Colonic mucosa (tissue), 4 donors: ENCODE measurements around the gene LEMD1. TPM values are rescaled to one million over a fixed set of nuclear protein-coding genes. Genes with fewer than 3 reads are reported as not detected.

Source experiments
- DNase-seq: peaks from one replicate; pipeline ENCODE4 v3.0.0-alpha.2; 2020
- H3K27ac ChIP-seq: fragments of 200-600 bp; one replicate; pipeline ENCODE4 v1.8.0; 2021
- H3K27me3 ChIP-seq: fragments of 200-600 bp; one replicate; pipeline ENCODE4 v1.8.0; 2021
- H3K36me3 ChIP-seq: fragments of 200-600 bp; one replicate; pipeline ENCODE4 v1.8.0; 2021
- H3K4me1 ChIP-seq: fragments of 200-600 bp; one replicate; pipeline ENCODE4 v1.8.0; 2021; ENCODE audit warnings: mild to moderate bottlenecking
- H3K4me3 ChIP-seq: fragments of 200-600 bp; one replicate; pipeline ENCODE4 v1.8.0; 2021
- H3K9ac ChIP-seq, 2 donors: one replicate each; pipeline ENCODE4 v1.7.0; 2013; ENCODE audit warnings: control low read depth in 2 of 2, low read depth in 2 of 2, low read length in 2 of 2
- H3K9me3 ChIP-seq: fragments of 200-600 bp; one replicate; pipeline ENCODE4 v1.8.0; 2021
- intact Hi-C: fragments of 100-400 bp; cut with DNase I; formaldehyde crosslinking; loops from one replicate; pipeline ENCODE4 v1.14.1; 2022
- total RNA-seq, 2 donors: library from RNA; stranded (reverse); fragmentation: NEBNext Ultra II Directional in 1 of 2; extraction: Animal tissue kit (Norgen Biotek cat#: 25700) in 1 of 2; gene quantifications; one replicate each; pipeline ENCODE4 v1.2.1, GENCODE V29; 2021
- TF ChIP-seq, protein P1 (sequence below): fragments of 200-600 bp; IDR thresholded peaks from one replicate; pipeline ENCODE4 v1.8.0; 2022; ENCODE audit warnings: antibody characterized with exemption, mild to moderate bottlenecking
- donor health status: healthy.
- donor health status: DM: no; HTN: no; CAD: no.
- donor health status: DM: no; HTN: no; CAD: no.

The LEMD1 gene
- total RNA-seq, 2 donors from 2014 or later = 0.77 to 1.1 TPM

DNA sequence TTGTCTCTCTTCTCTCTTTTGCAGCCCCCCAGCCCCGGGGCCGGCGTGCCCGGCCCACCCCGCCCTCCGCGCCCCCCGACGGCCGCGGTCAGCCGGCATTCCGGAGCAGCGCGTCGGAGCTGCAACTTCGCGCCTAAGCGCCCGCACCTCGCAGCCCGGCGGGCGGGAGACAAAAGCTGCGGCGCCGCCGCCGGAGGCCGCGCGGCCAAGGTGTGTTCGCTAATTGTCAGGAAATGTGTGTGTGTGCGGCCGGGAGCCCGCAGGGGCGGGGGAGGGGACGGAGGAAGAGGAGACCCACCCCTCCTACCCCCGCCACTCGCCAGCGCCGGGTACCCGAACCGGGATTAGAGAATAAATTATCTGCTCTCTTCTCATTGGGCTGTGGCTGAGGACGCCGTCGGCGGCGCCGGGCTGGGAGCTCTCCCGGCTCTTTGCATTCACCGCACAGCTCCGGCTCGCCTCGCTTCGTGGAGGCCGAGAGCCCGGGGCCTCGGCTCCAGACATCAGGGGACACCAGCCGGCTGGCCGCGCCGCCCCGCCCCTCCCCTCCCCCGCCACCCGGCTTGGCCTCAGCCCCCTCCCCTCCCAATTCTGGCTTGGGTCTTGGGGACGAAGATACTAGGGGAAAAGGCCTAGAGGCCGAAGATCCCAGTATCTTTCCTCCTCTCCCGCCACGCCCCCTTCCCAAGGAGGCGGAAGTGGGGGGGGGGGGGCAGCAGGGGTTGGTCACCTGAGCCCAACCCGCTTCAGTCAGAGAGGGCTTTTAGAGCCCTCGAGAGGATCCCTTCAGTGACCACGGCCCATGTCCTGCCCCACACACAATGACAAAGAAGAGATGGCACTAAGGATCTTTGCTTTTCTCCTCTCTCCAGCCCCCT lies 35.3 kb upstream of the LEMD1 start:
- peak overlapping the region; percentile 19 for H3K4me3 ChIP-seq
- no peak for DNase-seq
- H3K27me3 ChIP-seq = peaks cover 63% of the 10 kb centered on the region
- intact Hi-C loops = no loop called here
- no peaks in the 10 kb centered on the region for H3K9me3 ChIP-seq
- peaks cover 11% of the 10 kb centered on the region for H3K4me1 ChIP-seq
- H3K36me3 ChIP-seq = no peaks in the 10 kb centered on the region
- TF ChIP-seq, protein P1, sequence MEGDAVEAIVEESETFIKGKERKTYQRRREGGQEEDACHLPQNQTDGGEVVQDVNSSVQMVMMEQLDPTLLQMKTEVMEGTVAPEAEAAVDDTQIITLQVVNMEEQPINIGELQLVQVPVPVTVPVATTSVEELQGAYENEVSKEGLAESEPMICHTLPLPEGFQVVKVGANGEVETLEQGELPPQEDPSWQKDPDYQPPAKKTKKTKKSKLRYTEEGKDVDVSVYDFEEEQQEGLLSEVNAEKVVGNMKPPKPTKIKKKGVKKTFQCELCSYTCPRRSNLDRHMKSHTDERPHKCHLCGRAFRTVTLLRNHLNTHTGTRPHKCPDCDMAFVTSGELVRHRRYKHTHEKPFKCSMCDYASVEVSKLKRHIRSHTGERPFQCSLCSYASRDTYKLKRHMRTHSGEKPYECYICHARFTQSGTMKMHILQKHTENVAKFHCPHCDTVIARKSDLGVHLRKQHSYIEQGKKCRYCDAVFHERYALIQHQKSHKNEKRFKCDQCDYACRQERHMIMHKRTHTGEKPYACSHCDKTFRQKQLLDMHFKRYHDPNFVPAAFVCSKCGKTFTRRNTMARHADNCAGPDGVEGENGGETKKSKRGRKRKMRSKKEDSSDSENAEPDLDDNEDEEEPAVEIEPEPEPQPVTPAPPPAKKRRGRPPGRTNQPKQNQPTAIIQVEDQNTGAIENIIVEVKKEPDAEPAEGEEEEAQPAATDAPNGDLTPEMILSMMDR = no peak
- H3K9ac ChIP-seq = no peak overlapping the region
- H3K27ac ChIP-seq = no peak overlapping the region

DNA sequence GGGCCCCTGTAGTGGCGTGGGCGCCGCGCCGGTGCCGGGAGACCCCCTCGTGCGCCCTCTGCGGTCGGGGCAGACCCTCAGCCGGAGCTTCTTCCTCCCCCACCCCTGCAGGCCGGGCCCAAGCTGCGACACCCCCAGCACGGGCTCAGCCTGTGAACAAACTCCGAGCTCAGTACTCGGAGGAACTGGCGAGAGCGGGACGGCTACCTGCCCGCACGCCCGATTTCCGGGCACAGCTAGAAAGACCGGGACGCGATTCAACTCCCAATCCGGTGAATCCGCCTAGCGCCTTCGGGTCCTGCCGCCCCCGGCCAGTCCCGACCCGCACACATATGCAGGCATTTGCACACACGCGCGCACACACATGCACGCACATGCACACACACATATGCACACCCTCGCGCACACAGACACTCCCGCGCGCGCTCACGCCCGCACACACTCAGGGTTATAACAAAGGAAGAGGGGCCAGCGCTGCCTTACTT lies 34.6 kb upstream of the LEMD1 start:
- H3K4me1 ChIP-seq = peaks cover 11% of the 10 kb centered on the region
- DNase-seq = no peak
- intact Hi-C loops = no loop called here
- H3K27ac ChIP-seq = no peak overlapping the region
- H3K27me3 ChIP-seq = peaks cover 63% of the 10 kb centered on the region
- no peak overlapping the region for H3K9ac ChIP-seq
- no peaks in the 10 kb centered on the region for H3K9me3 ChIP-seq
- H3K4me3 ChIP-seq = peak overlapping the region; percentile 19
- no peaks in the 10 kb centered on the region for H3K36me3 ChIP-seq
- TF ChIP-seq, protein P1 = no peak

DNA sequence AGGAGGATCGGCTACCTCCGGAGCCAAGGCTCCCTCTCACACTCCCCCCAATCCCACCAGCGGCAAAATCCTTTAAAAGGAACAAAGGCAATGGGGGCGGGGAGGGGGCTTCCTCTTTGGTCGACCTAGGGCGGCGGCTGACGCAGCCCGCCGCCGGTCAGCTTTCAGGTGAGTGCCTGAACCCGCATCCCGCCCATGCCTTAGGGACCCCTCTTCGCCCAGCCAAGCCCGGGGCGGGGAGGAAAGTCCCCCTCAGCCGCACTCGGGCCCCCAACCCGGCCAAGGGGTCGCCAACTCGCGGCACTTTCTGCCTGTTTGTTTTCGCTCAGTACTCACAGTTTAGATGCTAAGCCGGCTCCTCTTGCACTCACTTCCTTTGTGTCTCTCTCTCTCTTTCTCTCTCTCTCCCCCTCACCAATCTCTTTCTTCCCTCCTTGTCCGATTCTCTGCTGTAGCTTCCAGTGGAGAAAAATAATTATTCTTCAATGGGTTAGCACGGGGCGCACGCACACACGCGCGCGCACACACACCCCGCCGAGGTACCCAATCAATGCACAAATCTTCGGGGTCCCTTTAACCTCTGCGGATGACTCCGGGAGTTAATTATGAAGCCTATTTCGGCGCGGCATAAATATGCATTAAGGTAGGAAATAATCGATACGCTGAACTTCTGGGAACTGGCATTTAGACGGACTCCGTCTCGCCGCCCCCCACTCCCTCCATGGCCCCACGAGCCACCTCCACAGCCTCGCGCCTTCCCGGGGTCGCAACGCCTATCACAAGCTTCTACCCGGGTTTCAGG lies 33.9 kb upstream of the LEMD1 start, which contains the start of gene BLACAT1:
Gene BLACAT1, minus strand, starts transcription at position 465 of the 802 bp plus-strand sequence.
- Histone ChIP-seq H3K36me3 (no peaks in the 10 kb centered on the region), H3K27ac (no peak within 1 kb of the TSS), H3K9ac (no peak within 1 kb of the TSS), H3K4me3 (peak within 1 kb of the TSS; percentile 19), H3K27me3 (peaks cover 63% of the 10 kb centered on the region), H3K9me3 (no peaks in the 10 kb centered on the region), H3K4me1 (peaks cover 11% of the 10 kb centered on the region)
- intact Hi-C loops = no loop called here
- TF ChIP-seq, protein P1 = no peak
- DNase-seq = no peak

DNA sequence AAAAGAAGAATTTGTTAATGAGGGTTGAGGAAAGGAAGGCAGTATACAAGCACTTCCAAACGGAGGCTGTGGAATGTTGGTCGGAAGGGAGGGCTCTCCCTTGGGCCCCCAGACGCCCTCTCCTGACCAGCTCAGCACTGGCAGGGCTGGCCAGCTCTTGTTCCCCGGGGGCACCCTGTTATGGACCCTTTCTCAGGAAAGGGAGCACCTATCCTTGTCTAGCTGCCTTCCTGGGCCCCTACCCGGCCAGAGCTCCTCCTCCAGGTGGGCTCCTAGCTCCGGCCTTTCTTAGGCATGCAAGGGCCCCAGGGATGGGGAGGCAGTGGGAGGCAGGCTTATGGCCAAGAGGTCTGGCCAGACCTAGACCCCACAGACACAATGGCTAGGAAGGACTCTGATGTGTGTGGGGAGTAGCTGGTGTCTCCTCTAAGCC lies 33.1 kb upstream of the LEMD1 start:
- intact Hi-C loops = no loop called here
- Histone ChIP-seq H3K4me1 (peaks cover 11% of the 10 kb centered on the region), H3K36me3 (no peaks in the 10 kb centered on the region), H3K9ac (no peak overlapping the region), H3K4me3 (no peak overlapping the region), H3K27me3 (peaks cover 61% of the 10 kb centered on the region), H3K9me3 (no peaks in the 10 kb centered on the region), H3K27ac (no peak overlapping the region)
- TF ChIP-seq, protein P1 = no peak
- DNase-seq = no peak

DNA sequence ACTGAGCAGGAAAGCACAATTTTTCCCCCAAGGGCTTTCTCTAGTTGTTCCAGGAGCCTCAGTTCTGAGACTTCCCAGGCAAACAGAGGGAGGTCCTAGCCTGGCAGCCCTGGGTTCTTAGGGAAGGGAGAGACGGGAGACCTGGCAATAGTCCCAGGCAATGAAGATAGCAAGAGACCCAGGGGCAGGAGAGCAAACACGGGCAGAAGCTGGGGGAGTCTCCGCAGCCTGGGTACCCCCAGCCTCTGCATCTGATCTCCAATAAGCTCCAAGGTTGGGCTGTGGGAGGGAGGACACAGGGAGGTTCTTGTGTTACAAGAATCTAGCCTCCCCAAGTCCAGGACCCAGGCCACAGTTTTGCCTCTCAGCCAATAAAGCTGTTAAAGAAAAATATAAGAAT lies 31.6 kb upstream of the LEMD1 start:
- H3K9ac ChIP-seq = no peak overlapping the region
- peaks cover 11% of the 10 kb centered on the region for H3K4me1 ChIP-seq
- no peaks in the 10 kb centered on the region for H3K9me3 ChIP-seq
- H3K27ac ChIP-seq = no peak overlapping the region
- no peaks in the 10 kb centered on the region for H3K36me3 ChIP-seq
- H3K4me3 ChIP-seq = no peak overlapping the region
- H3K27me3 ChIP-seq = peaks cover 51% of the 10 kb centered on the region
- TF ChIP-seq, protein P1 = no peak
- intact Hi-C loops = no loop called here
- no peak for DNase-seq
